Gastroesophageal sphincter (tissue), 3 donors: ENCODE data around the gene RNASET2.

Experiments
- EP300 ChIP-seq: sonication (generic); formaldehyde crosslinking; IDR thresholded peaks from one replicate; pipeline ENCODE4 v1.6.1; 2017; ENCODE audit warnings: antibody characterized with exemption, mild to moderate bottlenecking
- POLR2A ChIP-seq, 2 donors: fragments of 450-650 bp; IDR thresholded peaks; one replicate each; pipeline ENCODE4 v1.6.1; 2017; ENCODE audit warnings: antibody characterized with exemption in 2 of 2, mild to moderate bottlenecking in 2 of 2, moderate library complexity in 1 of 2
- POLR2AphosphoS5 ChIP-seq: sonication (generic); formaldehyde crosslinking; IDR thresholded peaks from one replicate; pipeline ENCODE4 v1.6.1; 2017; ENCODE audit warnings: antibody characterized with exemption
- TF ChIP-seq, protein P1 (sequence below), 4 experiments: fragments of 200-600 bp in 2 of 4; fragments of 450-650 bp in 2 of 4; sonication (generic) in 1 of 4; IDR thresholded peaks; one replicate each; pipeline ENCODE4 v1.5.1; 2017 to 2019; ENCODE audit warnings: antibody characterized with exemption in 4 of 4, mild to moderate bottlenecking in 2 of 4, moderate library complexity in 2 of 4

DNA sequence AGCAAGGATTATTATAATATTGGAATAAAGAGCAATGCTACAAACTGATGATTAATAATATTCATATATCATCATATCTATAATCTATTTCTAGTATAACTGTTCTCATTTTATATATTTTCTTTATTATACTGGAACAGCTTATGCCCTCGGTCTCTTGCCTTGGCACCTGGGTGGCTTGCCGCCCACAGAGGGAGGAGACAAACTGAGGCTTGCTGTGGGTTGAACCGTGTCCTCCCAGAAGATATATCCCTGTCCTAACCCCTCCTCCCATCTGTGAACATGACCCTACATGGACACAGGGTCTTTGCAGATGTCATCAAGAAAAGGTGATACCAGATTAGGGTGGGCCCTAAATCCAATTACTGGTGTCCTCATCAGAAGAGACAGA lies 4.7 kb downstream of the RNASET2 start:
- TF ChIP-seq, protein P1, sequence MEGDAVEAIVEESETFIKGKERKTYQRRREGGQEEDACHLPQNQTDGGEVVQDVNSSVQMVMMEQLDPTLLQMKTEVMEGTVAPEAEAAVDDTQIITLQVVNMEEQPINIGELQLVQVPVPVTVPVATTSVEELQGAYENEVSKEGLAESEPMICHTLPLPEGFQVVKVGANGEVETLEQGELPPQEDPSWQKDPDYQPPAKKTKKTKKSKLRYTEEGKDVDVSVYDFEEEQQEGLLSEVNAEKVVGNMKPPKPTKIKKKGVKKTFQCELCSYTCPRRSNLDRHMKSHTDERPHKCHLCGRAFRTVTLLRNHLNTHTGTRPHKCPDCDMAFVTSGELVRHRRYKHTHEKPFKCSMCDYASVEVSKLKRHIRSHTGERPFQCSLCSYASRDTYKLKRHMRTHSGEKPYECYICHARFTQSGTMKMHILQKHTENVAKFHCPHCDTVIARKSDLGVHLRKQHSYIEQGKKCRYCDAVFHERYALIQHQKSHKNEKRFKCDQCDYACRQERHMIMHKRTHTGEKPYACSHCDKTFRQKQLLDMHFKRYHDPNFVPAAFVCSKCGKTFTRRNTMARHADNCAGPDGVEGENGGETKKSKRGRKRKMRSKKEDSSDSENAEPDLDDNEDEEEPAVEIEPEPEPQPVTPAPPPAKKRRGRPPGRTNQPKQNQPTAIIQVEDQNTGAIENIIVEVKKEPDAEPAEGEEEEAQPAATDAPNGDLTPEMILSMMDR (IDR thresholded peaks at IDR 0.05) = no peak
- TF ChIP-seq POLR2AphosphoS5 = no peak
- no peak for TF ChIP-seq POLR2A (IDR thresholded peaks at IDR 0.05)
- no peak for TF ChIP-seq EP300
